Measurements from ENCODE around the gene IPO9.

DNA sequence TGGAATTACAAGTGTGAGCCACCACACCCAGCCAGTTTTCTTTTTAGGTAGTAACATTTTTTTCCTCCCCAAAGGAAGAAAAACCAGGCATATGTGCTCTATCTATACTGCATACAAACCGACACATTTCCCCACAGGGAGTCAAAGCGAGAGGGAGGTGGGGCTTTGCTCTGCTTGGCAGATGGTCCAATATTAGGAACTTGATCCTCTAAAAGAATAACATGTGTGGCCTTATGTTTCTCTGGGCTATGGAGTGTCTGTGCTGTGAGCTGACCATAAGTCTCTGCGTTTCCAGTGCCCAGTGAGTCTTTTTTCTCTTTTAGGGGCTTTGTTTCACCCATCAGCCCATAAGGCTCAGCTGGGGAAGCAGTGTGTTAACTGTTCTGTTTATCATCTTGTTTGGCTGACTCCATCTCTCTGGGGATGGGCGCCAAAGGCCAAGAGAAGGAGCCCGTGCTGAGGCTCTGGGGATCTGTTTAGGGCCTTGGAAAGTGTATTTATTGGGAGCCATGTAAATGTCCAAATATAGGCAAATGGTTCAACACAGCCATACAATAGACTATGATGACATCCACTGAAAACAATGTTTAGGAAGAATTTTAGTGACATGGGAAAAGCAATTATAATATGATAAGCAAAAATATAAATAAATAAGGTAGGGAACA is 97.2 kb downstream of the IPO9 start:
- TF ChIP-seq POLR2A (IDR thresholded peaks at IDR 0.05) (no peak), POLR2AphosphoS5 (IDR thresholded peaks at IDR 0.05) (no peak)
- TF ChIP-seq, protein P1, sequence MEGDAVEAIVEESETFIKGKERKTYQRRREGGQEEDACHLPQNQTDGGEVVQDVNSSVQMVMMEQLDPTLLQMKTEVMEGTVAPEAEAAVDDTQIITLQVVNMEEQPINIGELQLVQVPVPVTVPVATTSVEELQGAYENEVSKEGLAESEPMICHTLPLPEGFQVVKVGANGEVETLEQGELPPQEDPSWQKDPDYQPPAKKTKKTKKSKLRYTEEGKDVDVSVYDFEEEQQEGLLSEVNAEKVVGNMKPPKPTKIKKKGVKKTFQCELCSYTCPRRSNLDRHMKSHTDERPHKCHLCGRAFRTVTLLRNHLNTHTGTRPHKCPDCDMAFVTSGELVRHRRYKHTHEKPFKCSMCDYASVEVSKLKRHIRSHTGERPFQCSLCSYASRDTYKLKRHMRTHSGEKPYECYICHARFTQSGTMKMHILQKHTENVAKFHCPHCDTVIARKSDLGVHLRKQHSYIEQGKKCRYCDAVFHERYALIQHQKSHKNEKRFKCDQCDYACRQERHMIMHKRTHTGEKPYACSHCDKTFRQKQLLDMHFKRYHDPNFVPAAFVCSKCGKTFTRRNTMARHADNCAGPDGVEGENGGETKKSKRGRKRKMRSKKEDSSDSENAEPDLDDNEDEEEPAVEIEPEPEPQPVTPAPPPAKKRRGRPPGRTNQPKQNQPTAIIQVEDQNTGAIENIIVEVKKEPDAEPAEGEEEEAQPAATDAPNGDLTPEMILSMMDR (IDR thresholded peaks at IDR 0.05) = no peak

All from prostate gland (tissue), 2 donors.